GM19395 (cell line): ENCODE results near the gene RAB35.

ENCODE experiments used
- ATAC-seq: cut with Tn5 transposase; IDR thresholded peaks from one replicate; pipeline ENCODE4 v1.9.1; 2021; ENCODE audit warnings: mild to moderate bottlenecking, moderate library complexity; ENCODE audit not compliant: unreplicated experiment

The RAB35 gene

GRCh38 chr12:120109570-120110267, 6.8 kb downstream of the RAB35 start:
- no peak for ATAC-seq

GRCh38 chr12:120106151-120106550, 10.4 kb downstream of the RAB35 start:
- ATAC-seq = no peak

- ATAC-seq = no peak
Measured at GRCh38 chr12:120103371-120103770, 13.2 kb downstream of the RAB35 start.

GRCh38 chr12:120103044-120103338, 13.6 kb downstream of the RAB35 start:
- no peak for ATAC-seq

GRCh38 chr12:120102189-120103043, 14.1 kb downstream of the RAB35 start:
- ATAC-seq = no peak

GRCh38 chr12:120101617-120102016, 14.9 kb downstream of the RAB35 start:
- no peak for ATAC-seq

- ATAC-seq = peak; percentile 69
Measured at GRCh38 chr12:120101182-120101581, 15.4 kb downstream of the RAB35 start.

GRCh38 chr12:120100630-120101029, 15.9 kb downstream of the RAB35 start:
- ATAC-seq = no peak

GRCh38 chr12:120099738-120100137, 16.8 kb downstream of the RAB35 start:
- ATAC-seq = no peak

GRCh38 chr12:120098756-120099470, 17.6 kb downstream of the RAB35 start:
- ATAC-seq = no peak

- ATAC-seq = no peak
Measured at GRCh38 chr12:120096671-120097202, 19.8 kb downstream of the RAB35 start.

GRCh38 chr12:120095736-120096135, 20.8 kb downstream of the RAB35 start:
- no peak for ATAC-seq

GRCh38 chr12:120095331-120095730, 21.2 kb downstream of the RAB35 start:
- ATAC-seq = no peak

- ATAC-seq = no peak
Measured at GRCh38 chr12:120094485-120094884, 22.1 kb downstream of the RAB35 start.

- no peak for ATAC-seq
Measured at GRCh38 chr12:120093592-120094355, 22.8 kb downstream of the RAB35 start.

GRCh38 chr12:120093336-120093591, 23.3 kb downstream of the RAB35 start:
- no peak for ATAC-seq

- no peak for ATAC-seq
Measured at GRCh38 chr12:120092551-120093335, 23.8 kb downstream of the RAB35 start.

- no peak for ATAC-seq
Measured at GRCh38 chr12:120091371-120092090, 25.0 kb downstream of the RAB35 start.

- ATAC-seq = no peak
Measured at GRCh38 chr12:120090626-120091295, 25.8 kb downstream of the RAB35 start.
